22Rv1 (cell line): ENCODE data around the gene SRSF5.

ENCODE experiments used
- H3K27ac ChIP-seq: fragments of 450-650 bp; 2 replicates; pipeline ENCODE4 v1.5.1; 2017
- ZFX ChIP-seq: fragments of 450-650 bp; IDR thresholded peaks from 2 replicates; pipeline ENCODE4 v1.6.1; 2017; ENCODE audit warnings: antibody characterized with exemption, borderline replicate concordance
- TF ChIP-seq, protein P1 (sequence below): fragments of 450-650 bp; IDR thresholded peaks from 2 replicates; pipeline ENCODE4 v1.5.1; 2017; ENCODE audit warnings: mild to moderate bottlenecking

SRSF5 gene

DNA sequence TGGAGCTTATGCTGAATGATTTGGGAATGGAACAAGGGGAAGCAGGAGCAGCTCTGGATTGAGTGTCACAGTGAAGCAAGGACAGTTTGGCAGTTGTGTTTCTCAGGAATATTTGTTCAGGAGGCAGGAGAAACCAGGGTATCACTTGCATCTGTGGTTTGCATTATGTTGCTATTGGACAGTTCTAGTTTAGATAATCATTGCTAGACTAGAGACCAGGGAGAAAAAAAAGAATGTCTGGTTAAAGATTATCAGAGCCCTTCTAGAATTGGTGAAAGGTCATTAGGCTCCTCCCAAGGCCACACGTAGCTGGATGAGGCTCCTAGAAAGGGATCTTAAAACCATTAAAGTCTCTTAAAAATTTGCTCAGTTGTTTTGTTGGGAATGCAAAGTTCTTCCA is 17.0 kb upstream of the SRSF5 start:
- peak overlapping the region; percentile 48 for H3K27ac ChIP-seq
- TF ChIP-seq, protein P1, sequence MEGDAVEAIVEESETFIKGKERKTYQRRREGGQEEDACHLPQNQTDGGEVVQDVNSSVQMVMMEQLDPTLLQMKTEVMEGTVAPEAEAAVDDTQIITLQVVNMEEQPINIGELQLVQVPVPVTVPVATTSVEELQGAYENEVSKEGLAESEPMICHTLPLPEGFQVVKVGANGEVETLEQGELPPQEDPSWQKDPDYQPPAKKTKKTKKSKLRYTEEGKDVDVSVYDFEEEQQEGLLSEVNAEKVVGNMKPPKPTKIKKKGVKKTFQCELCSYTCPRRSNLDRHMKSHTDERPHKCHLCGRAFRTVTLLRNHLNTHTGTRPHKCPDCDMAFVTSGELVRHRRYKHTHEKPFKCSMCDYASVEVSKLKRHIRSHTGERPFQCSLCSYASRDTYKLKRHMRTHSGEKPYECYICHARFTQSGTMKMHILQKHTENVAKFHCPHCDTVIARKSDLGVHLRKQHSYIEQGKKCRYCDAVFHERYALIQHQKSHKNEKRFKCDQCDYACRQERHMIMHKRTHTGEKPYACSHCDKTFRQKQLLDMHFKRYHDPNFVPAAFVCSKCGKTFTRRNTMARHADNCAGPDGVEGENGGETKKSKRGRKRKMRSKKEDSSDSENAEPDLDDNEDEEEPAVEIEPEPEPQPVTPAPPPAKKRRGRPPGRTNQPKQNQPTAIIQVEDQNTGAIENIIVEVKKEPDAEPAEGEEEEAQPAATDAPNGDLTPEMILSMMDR = no peak
- no peak for TF ChIP-seq ZFX

DNA sequence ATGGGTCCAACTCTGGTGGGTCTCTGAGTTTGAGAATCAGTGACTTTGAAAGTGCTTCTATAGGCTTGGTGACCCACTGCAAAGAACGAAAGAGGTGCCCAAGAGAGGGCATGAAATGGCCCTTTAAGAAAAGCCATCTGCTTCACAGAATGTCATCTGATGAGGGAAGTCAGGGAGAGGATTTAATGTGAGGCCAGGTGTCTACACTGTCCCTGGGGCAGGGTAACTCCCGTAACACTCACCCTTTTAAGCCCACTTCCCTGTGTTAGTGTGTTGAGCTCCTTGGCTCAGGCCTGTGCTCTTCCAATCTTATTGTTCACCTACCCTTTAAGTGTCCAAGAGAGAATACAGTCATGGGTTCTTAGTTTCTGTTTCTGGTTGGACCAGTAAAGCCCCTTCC is 16.4 kb upstream of the SRSF5 start:
- no peak for TF ChIP-seq ZFX
- TF ChIP-seq, protein P1 = no peak
- peak overlapping the region; percentile 48 for H3K27ac ChIP-seq

DNA sequence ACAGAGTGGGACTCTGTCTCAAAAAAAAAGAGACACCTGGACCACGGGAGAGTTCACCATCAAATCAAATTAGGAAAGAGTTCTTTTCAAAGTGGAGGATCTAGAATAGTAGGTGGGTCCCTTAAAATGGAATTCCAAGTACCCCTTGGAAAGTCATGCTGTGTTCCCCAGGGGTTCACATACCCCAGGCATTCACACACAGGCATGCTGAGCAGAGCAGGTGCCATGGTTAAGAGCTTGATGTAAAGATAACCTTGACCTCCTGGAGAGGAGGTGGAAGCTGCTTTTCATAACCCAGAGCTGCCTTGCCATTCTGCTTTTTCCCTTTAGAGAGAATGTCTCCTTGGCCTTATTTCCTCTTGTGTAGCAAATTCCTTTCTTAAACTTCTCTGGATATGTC is 14.2 kb upstream of the SRSF5 start:
- TF ChIP-seq, protein P1 = no peak
- no peak for TF ChIP-seq ZFX
- no peak overlapping the region for H3K27ac ChIP-seq

DNA sequence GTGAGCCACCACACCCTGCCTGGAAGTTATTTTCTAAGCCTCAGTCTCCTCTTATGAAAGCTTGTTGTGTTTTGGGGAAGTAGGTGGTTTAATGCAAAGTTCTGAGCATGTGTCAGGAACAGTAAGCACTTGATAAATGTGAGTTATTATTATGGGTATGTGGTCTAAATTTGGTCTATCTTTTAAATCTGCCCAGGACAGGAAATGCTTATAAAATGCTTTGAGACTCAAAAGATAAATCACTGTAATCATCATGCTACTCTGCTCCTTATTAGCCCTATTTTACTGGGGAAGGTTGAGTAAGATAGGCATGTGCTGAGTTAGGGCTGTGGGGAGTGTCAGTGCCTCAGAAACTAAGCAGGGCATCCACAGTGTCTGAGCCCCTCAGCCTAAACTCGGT is 13.1 kb upstream of the SRSF5 start:
- TF ChIP-seq, protein P1 = no peak
- no peak for TF ChIP-seq ZFX
- no peak overlapping the region for H3K27ac ChIP-seq

DNA sequence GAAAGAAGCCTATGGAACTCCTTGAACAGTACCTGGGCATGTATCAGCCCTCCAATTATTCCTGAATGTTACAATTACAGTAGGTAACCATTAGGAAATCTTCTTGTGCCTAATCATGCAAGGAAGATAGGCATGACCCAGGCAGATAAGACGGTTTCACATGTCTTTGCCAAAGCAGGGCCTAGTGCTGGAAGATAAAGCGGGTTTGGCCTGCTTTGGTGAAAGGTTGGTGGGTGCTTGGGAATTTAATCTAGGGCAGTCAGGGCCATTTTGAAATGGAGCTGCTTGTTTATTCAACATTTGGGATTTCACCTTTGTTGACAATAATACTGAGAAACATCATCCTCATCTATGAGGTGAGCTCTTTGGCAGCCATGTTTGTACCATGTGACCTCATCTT is 12.5 kb upstream of the SRSF5 start:
- H3K27ac ChIP-seq = no peak overlapping the region
- no peak for TF ChIP-seq ZFX
- TF ChIP-seq, protein P1 = no peak

DNA sequence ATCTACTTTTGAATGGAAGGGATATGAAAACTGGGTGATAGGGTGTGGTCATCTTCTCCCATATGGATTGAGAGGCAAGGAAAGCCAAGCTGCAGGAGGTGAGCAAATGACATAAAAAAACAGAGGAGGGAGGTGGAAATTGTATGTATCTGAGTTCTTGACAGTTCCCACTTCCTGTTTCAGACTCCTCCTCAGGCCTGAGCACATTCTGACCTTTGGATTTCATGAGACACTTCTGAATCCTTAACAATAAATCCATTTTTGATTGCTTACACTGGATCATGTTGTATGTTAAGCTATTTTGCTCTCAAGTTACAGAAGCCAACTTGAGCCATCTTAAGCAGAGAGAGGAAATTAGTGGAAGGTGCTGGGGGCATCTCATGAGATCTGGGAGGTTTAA is 11.6 kb upstream of the SRSF5 start:
- no peak overlapping the region for H3K27ac ChIP-seq
- no peak for TF ChIP-seq ZFX
- TF ChIP-seq, protein P1 = no peak

DNA sequence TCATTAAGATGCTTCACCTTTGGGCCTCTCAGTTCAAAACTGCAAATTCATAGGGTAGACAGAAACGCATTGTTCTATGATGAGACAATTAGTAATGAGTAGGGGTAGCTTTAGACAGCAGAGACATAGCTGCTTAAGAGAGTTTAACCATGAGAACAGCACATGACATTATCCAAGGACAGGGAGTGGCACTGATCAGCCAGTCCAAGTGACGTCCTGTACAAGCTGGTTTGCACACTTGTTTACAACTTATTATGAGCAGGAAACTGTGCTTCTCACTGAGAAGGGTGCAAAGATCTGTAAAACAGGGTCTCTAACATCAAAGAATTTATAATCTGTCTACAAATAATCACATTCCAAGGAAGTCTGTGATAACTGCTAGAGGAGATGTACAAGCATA is 11.2 kb upstream of the SRSF5 start:
- no peak overlapping the region for H3K27ac ChIP-seq
- TF ChIP-seq ZFX = no peak

DNA sequence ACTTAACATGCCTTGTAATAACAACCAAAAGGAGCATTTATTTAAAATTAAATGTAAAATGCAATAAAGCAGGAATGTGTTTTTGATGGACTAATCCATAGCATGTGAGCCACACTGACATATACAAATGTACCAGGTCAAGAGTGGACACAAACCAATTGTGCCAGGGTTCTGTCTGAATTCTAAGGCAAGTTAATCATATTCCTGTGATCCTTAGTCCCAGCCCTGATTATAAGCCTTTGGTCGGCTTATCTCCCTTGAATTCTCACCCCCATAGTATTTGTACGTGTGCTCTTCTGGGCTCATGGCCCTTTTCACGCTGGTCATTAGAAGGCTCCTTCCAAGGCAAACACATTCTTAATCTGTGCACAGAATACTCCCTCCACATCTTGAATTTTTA is 10.6 kb upstream of the SRSF5 start:
- TF ChIP-seq, protein P1 = no peak
- TF ChIP-seq ZFX = no peak

More for the DNA sequence above, 10.6 kb upstream of the SRSF5 start:
- no peak overlapping the region for H3K27ac ChIP-seq
